ENCODE data around the gene PAQR8. TPM values are rescaled to one million over a fixed set of nuclear protein-coding genes. Genes with fewer than 3 reads are reported as not detected.
A peak's percentile ranks its signal among the peaks of the same experiment; 100 is the strongest.

PAQR8 gene
- total and polyA plus RNA-seq, 4 donors = 0.43 to 3.3 (median 0.74) TPM

- TF ChIP-seq RXRA (IDR thresholded peaks at IDR 0.05) = peak in 1 of 2 donors; percentile 6
- no peak for TF ChIP-seq FOXA1 (IDR thresholded peaks at IDR 0.05)
- no peak for TF ChIP-seq ATF3 (IDR thresholded peaks at IDR 0.05)
- TF ChIP-seq FOXA2 (IDR thresholded peaks at IDR 0.05) = no peak
- no peak for TF ChIP-seq EGR1 (IDR thresholded peaks at IDR 0.05; ENCODE audit: low read depth in 2 of 2)
- TF ChIP-seq GABPA (IDR thresholded peaks at IDR 0.05 in 1 of 2, conservative IDR thresholded peaks at IDR 0.05 in 1 of 2) = peak; percentile 23 to 90
- peak; percentile 46 to 57 for TF ChIP-seq RAD21 (IDR thresholded peaks at IDR 0.05)
- no peak for TF ChIP-seq HNF4G (IDR thresholded peaks at IDR 0.05)
These were observed 58.1 kb downstream of the PAQR8 start, which contains the start of gene EFHC1 (continued) for GRCh38 chr6:52419809-52420667.

GRCh38 chr6:52420668-52421358 lies 58.9 kb downstream of the PAQR8 start:
- DNase-seq (ENCODE audit: low spot score) = no peak
- Histone ChIP-seq H3K4me3 (ENCODE audit: low read depth in 1 of 3, low read length in 3 of 3) (peak overlapping the region; percentile 67 to 95 (median 89)), H3K9ac (ENCODE audit: low read depth in 1 of 2, low read length in 2 of 2) (peak overlapping the region; percentile 29 to 63), H3K36me3 (ENCODE audit: control insufficient read depth in 4 of 4, insufficient read depth in 3 of 4, low read depth in 1 of 4, low read length in 3 of 4) (no peaks in the 10 kb centered on the region), H3K4me1 (ENCODE audit: control insufficient read depth in 4 of 4, insufficient read depth in 4 of 4, low read length in 3 of 4) (peaks cover 1 to 17% (median 9%) of the 10 kb centered on the region in 4 donors), H3K27ac (ENCODE audit: low read depth in 1 of 2, low read length in 2 of 2) (peak overlapping the region; percentile 36 to 66), H3K27me3 (ENCODE audit: control insufficient read depth in 4 of 4, insufficient read depth in 4 of 4, low read length in 3 of 4) (no peaks in the 10 kb centered on the region), H3K9me3 (ENCODE audit: control insufficient read depth in 4 of 4, low read length in 3 of 4) (no peaks in the 10 kb centered on the region)
- TF ChIP-seq RAD21 (IDR thresholded peaks at IDR 0.05) (peak; percentile 11 to 31), YY1 (IDR thresholded peaks at IDR 0.05) (peak; percentile 9), ATF3 (IDR thresholded peaks at IDR 0.05) (no peak), RXRA (IDR thresholded peaks at IDR 0.05) (peak in 1 of 2 donors; percentile 12), FOXA2 (IDR thresholded peaks at IDR 0.05) (no peak), FOXA1 (IDR thresholded peaks at IDR 0.05) (no peak), CTCF (IDR thresholded peaks at IDR 0.05; ENCODE audit: low read depth, low read length, missing input control) (no peak), GABPA (IDR thresholded peaks at IDR 0.05 in 1 of 2, conservative IDR thresholded peaks at IDR 0.05 in 1 of 2) (peak; percentile 24 to 74), MAX (IDR thresholded peaks at IDR 0.05) (peak; percentile 20)
- WGBS = 6% methylated on average over 21 of the region's 21 CpGs

GRCh38 chr6:52422156-52422555 lies 60.2 kb downstream of the PAQR8 start:
- H3K36me3 ChIP-seq (ENCODE audit: control insufficient read depth in 4 of 4, insufficient read depth in 3 of 4, low read depth in 1 of 4, low read length in 3 of 4) = no peaks in the 10 kb centered on the region
- peaks cover 1 to 17% (median 9%) of the 10 kb centered on the region in 4 donors for H3K4me1 ChIP-seq (ENCODE audit: control insufficient read depth in 4 of 4, insufficient read depth in 4 of 4, low read length in 3 of 4)
- H3K9ac ChIP-seq (ENCODE audit: low read depth in 1 of 2, low read length in 2 of 2) = no peak overlapping the region
- no peaks in the 10 kb centered on the region for H3K9me3 ChIP-seq (ENCODE audit: control insufficient read depth in 4 of 4, low read length in 3 of 4)
- no peak overlapping the region for H3K27ac ChIP-seq (ENCODE audit: low read depth in 1 of 2, low read length in 2 of 2)
- no peak overlapping the region for H3K4me3 ChIP-seq (ENCODE audit: low read depth in 1 of 3, low read length in 3 of 3)
- DNase-seq (ENCODE audit: low spot score) = no peak
- WGBS = 93% methylated on average over 2 of the region's 2 CpGs
- H3K27me3 ChIP-seq (ENCODE audit: control insufficient read depth in 4 of 4, insufficient read depth in 4 of 4, low read length in 3 of 4) = no peaks in the 10 kb centered on the region
- TF ChIP-seq NR2F2 (IDR thresholded peaks at IDR 0.05) = no peak
- no peak for TF ChIP-seq FOXA2 (IDR thresholded peaks at IDR 0.05)
- TF ChIP-seq FOXA1 (IDR thresholded peaks at IDR 0.05) = no peak
- no peak for TF ChIP-seq CTCF (IDR thresholded peaks at IDR 0.05; ENCODE audit: low read depth, low read length, missing input control)
- no peak for TF ChIP-seq RAD21 (IDR thresholded peaks at IDR 0.05)
- TF ChIP-seq EGR1 (IDR thresholded peaks at IDR 0.05; ENCODE audit: low read depth in 2 of 2) = no peak
- TF ChIP-seq ZBTB33 (IDR thresholded peaks at IDR 0.05) = no peak
- TF ChIP-seq MAX (IDR thresholded peaks at IDR 0.05) = no peak
- no peak for TF ChIP-seq HNF4G (IDR thresholded peaks at IDR 0.05)
- no peak for TF ChIP-seq ATF3 (IDR thresholded peaks at IDR 0.05)
- no peak for TF ChIP-seq YY1 (IDR thresholded peaks at IDR 0.05)
- no peak for TF ChIP-seq RXRA (IDR thresholded peaks at IDR 0.05)
- no peak for TF ChIP-seq HNF4A (conservative IDR thresholded peaks at IDR 0.05)
- TF ChIP-seq TAF1 (conservative IDR thresholded peaks at IDR 0.05) = no peak
- no peak for TF ChIP-seq GABPA (IDR thresholded peaks at IDR 0.05 in 1 of 2, conservative IDR thresholded peaks at IDR 0.05 in 1 of 2)

All from liver (tissue), 9 donors.